IMR-90 (cell line): ENCODE measurements around the gene CAND1. TPM values are rescaled to one million over a fixed set of nuclear protein-coding genes. Genes with fewer than 3 reads are reported as not detected.

Source experiments
- ATAC-seq: fragments of 200-7000 bp; cut with Tn5 transposase; 2 replicates; pipeline ENCODE4 v1.9.1; 2020; ENCODE audit warnings: low read depth, mild to moderate bottlenecking, moderate library complexity
- BruUV-seq: library from RNA; stranded (reverse); fragments of 400-500 nt; replicated peaks from 2 replicates; lab custom pipeline; 2021; lab: Mats Ljungman, UMichigan
- CTCF ChIA-PET: fragments of 300-600 bp; formaldehyde crosslinking; extraction: SDS; loops from one replicate; lab custom pipeline; 2021; ENCODE audit warnings: antibody characterized with exemption; lab: Yijun Ruan, JAX
- POLR2A ChIA-PET: fragments of 300-600 bp; sonication (Branson Sonifier 250); formaldehyde crosslinking; loops from one replicate; lab custom pipeline; 2022; ENCODE audit warnings: antibody characterized with exemption; ENCODE audit not compliant: unreplicated experiment; lab: Charles Lee
- DNase-seq: peaks from one replicate; pipeline ENCODE4 v3.0.0; 2013
- H2AFZ ChIP-seq: replicated peaks from 2 replicates; pipeline ENCODE3; 2013; ENCODE audit warnings: low read length, mild to moderate bottlenecking; ENCODE audit not compliant: poor library complexity
- H2AK5ac ChIP-seq: 2 replicates; pipeline ENCODE4 v1.6.1; 2013; ENCODE audit warnings: low read depth, low read length, inconsistent platforms
- H2AK9ac ChIP-seq: replicated peaks from 2 replicates; pipeline ENCODE3; 2013; ENCODE audit warnings: mild to moderate bottlenecking, low read depth, low read length, moderate library complexity; ENCODE audit not compliant: poor library complexity
- H2BK120ac ChIP-seq: 2 replicates; pipeline ENCODE4 v1.6.1; 2013; ENCODE audit warnings: low read depth, low read length, inconsistent platforms
- H2BK15ac ChIP-seq: 3 replicates; pipeline ENCODE4 v1.6.1; 2013; ENCODE audit warnings: low read depth, low read length, inconsistent platforms
- H2BK20ac ChIP-seq: 2 replicates; pipeline ENCODE4 v1.6.1; 2013; ENCODE audit warnings: low read depth, mild to moderate bottlenecking, inconsistent platforms, low read length, moderate library complexity
- H2BK5ac ChIP-seq: 2 replicates; pipeline ENCODE4 v1.6.1; 2013; ENCODE audit warnings: mild to moderate bottlenecking, low read depth, low read length, inconsistent platforms; ENCODE audit not compliant: poor library complexity, severe bottlenecking
- H3K14ac ChIP-seq: replicated peaks from 2 replicates; pipeline ENCODE4 v1.6.1; 2013; ENCODE audit warnings: low read depth, low read length, inconsistent platforms
- H3K18ac ChIP-seq: 2 replicates; pipeline ENCODE4 v1.6.1; 2013; ENCODE audit warnings: low read depth, low read length, control low read depth
- H3K23ac ChIP-seq: 2 replicates; pipeline ENCODE4 v1.6.1; 2013; ENCODE audit warnings: low read depth, low read length, inconsistent platforms
- H3K27ac ChIP-seq: 2 replicates; pipeline ENCODE4 v1.5.1; 2013; ENCODE audit warnings: mild to moderate bottlenecking, control low read depth, low read length; ENCODE audit not compliant: insufficient read depth
- H3K27me3 ChIP-seq: 2 replicates; pipeline ENCODE4 v1.6.1; 2013; ENCODE audit warnings: low read length; ENCODE audit not compliant: control insufficient read depth, insufficient read depth
- H3K36me3 ChIP-seq: 2 replicates; pipeline ENCODE4 v1.6.1; 2013; ENCODE audit warnings: low read length, mixed read lengths; ENCODE audit not compliant: control insufficient read depth, insufficient read depth
- H3K4ac ChIP-seq: 2 replicates; pipeline ENCODE4 v1.6.1; 2013; ENCODE audit warnings: low read depth, low read length, inconsistent platforms
- H3K4me1 ChIP-seq: 2 replicates; pipeline ENCODE4 v1.6.1; 2013; ENCODE audit warnings: low read length, mixed read lengths; ENCODE audit not compliant: control insufficient read depth, insufficient read depth
- H3K4me2 ChIP-seq: 2 replicates; pipeline ENCODE4 v1.6.1; 2013; ENCODE audit warnings: low read depth, mild to moderate bottlenecking, control low read depth, low read length, moderate library complexity
- H3K4me3 ChIP-seq: 2 replicates; pipeline ENCODE4 v1.5.1; 2013; ENCODE audit warnings: low read depth, mild to moderate bottlenecking, control low read depth, low read length, moderate library complexity; ENCODE audit not compliant: insufficient read depth
- H3K56ac ChIP-seq: 2 replicates; pipeline ENCODE4 v1.6.1; 2013; ENCODE audit warnings: low read length, inconsistent platforms; ENCODE audit not compliant: insufficient read depth; ENCODE audit errors: extremely low read depth
- H3K79me1 ChIP-seq, 2 experiments: 2 replicates each; pipeline ENCODE4 v1.6.1; 2013; ENCODE audit warnings: low read length in 2 of 2, inconsistent platforms in 1 of 2, low read depth in 1 of 2
- H3K9ac ChIP-seq: 2 replicates; pipeline ENCODE4 v1.6.1; 2013; ENCODE audit warnings: low read depth, low read length, control low read depth
- H3K9me1 ChIP-seq: 2 replicates; pipeline ENCODE4 v1.6.1; 2013; ENCODE audit warnings: low read length, inconsistent platforms; ENCODE audit not compliant: insufficient read depth
- H3K9me3 ChIP-seq: 2 replicates; pipeline ENCODE4 v1.6.1; 2013; ENCODE audit warnings: low read length; ENCODE audit not compliant: control insufficient read depth, insufficient read depth
- H4K20me1 ChIP-seq: 2 replicates; pipeline ENCODE4 v1.6.1; 2013; ENCODE audit warnings: low read length, inconsistent platforms; ENCODE audit not compliant: insufficient read depth
- H4K5ac ChIP-seq: 2 replicates; pipeline ENCODE4 v1.6.1; 2013; ENCODE audit warnings: mild to moderate bottlenecking, low read depth, low read length, control low read depth
- H4K8ac ChIP-seq, 2 experiments: 2 replicates each; pipeline ENCODE4 v1.6.1; 2013; ENCODE audit warnings: low read depth in 2 of 2, low read length in 2 of 2, control low read depth in 1 of 2, inconsistent platforms in 1 of 2
- H4K91ac ChIP-seq: 2 replicates; pipeline ENCODE4 v1.6.1; 2013; ENCODE audit warnings: low read depth, low read length, inconsistent platforms; ENCODE audit not compliant: insufficient read depth
- CEBPB ChIP-seq: IDR thresholded peaks from 2 replicates; pipeline ENCODE4 v1.6.1; 2012; ENCODE audit warnings: low read depth, low read length, improper control_type of control experiment
- CHD1 ChIP-seq: IDR thresholded peaks from 2 replicates; pipeline ENCODE4 v1.6.1; 2012; ENCODE audit warnings: low read depth, low read length, improper control_type of control experiment
- ELK1 ChIP-seq: fragments of 150-350 bp; IDR thresholded peaks from 2 replicates; pipeline ENCODE4 v1.6.1; 2016; ENCODE audit warnings: low read depth, mild to moderate bottlenecking, low read length, moderate library complexity, borderline replicate concordance
- FOS ChIP-seq: fragments of 150-350 bp; IDR thresholded peaks from 2 replicates; pipeline ENCODE4 v1.6.1; 2016; ENCODE audit warnings: low read depth, low read length
- MAFK ChIP-seq: IDR thresholded peaks from 2 replicates; pipeline ENCODE4 v1.6.1; 2012; ENCODE audit warnings: low read depth, low read length, improper control_type of control experiment
- MAZ ChIP-seq: IDR thresholded peaks from 2 replicates; pipeline ENCODE4 v1.6.1; 2012; ENCODE audit warnings: low read depth, mild to moderate bottlenecking, low read length, improper control_type of control experiment, moderate library complexity, borderline replicate concordance
- MXI1 ChIP-seq: IDR thresholded peaks from 2 replicates; pipeline ENCODE4 v1.6.1; 2012; ENCODE audit warnings: low read depth, mild to moderate bottlenecking, low read length, moderate library complexity, borderline replicate concordance
- NFE2L2 ChIP-seq: fragments of 150-350 bp; IDR thresholded peaks from 2 replicates; pipeline ENCODE4 v1.6.1; 2016; ENCODE audit warnings: low read depth, mild to moderate bottlenecking, low read length
- POLR2A ChIP-seq: IDR thresholded peaks from 2 replicates; pipeline ENCODE4 v1.6.1; 2012; ENCODE audit warnings: mild to moderate bottlenecking, low read depth, low read length
- RAD21 ChIP-seq: IDR thresholded peaks from 2 replicates; pipeline ENCODE4 v1.6.1; 2012; ENCODE audit warnings: low read length, improper control_type of control experiment
- RCOR1 ChIP-seq: IDR thresholded peaks from 2 replicates; pipeline ENCODE4 v1.6.1; 2012; ENCODE audit warnings: mild to moderate bottlenecking, low read length, improper control_type of control experiment; ENCODE audit not compliant: insufficient replicate concordance
- RFX5 ChIP-seq: IDR thresholded peaks from 2 replicates; pipeline ENCODE4 v1.8.0; 2012; ENCODE audit warnings: low read depth, mild to moderate bottlenecking, low read length, moderate library complexity
- SMC3 ChIP-seq: fragments of 150-350 bp; IDR thresholded peaks from 2 replicates; pipeline ENCODE4 v1.6.1; 2016; ENCODE audit warnings: low read depth, mild to moderate bottlenecking, antibody characterized with exemption, low read length, moderate library complexity
- WGBS, 2 experiments: methylation state at CpG; one replicate each; pipeline versions ENCODE4 v1.1.5 to v1.1.7; 2013; ENCODE audit warnings: missing lambda C conversion rate in 2 of 2; ENCODE audit not compliant: insufficient read length in 1 of 2; ENCODE audit errors: extremely low coverage in 2 of 2; 5-methylcytosine and 5-hydroxymethylcytosine counted together
- dilution Hi-C: fragments of 300-500 bp; cut with HindIII; formaldehyde crosslinking; loops from one replicate; pipeline ENCODE4 v1.14.3; 2018; ENCODE audit warnings: low sequenced_read_pairs; ENCODE audit not compliant: unreplicated experiment
- in situ Hi-C: fragments of 300-500 bp; cut with MboI; formaldehyde crosslinking; loops from 3 replicates; pipeline ENCODE4 v1.14.3; 2019; ENCODE audit warnings: low sequenced_read_pairs, inconsistent platforms, mixed read lengths
- intact Hi-C: fragments of 100-400 bp; cut with micrococcal nuclease; formaldehyde crosslinking; loops from 2 replicates; pipeline ENCODE4 v1.10.0; 2022
- polyA plus RNA-seq, 3 experiments: library from polyadenylated mRNA; depleted of rRNA; stranded (reverse); fragments of >200 nt; gene quantifications; 2 replicates each; pipeline ENCODE4 v1.2.3, GENCODE V29; 2012; ENCODE audit warnings: low replicate concordance in 1 of 3
- total RNA-seq: library from RNA; depleted of rRNA; stranded (reverse); fragments of >200 nt; gene quantifications from 2 replicates; pipeline ENCODE4 v1.2.3, GENCODE V29; 2012
- TF ChIP-seq, protein P1 (sequence below): conservative IDR thresholded peaks from 2 replicates; pipeline ENCODE4 v1.5.1; 2012; ENCODE audit warnings: mild to moderate bottlenecking, low read depth, low read length, improper control_type of control experiment
- TF ChIP-seq, protein P2 (sequence below): fragments of 150-350 bp; IDR thresholded peaks from 2 replicates; pipeline ENCODE4 v1.6.1; 2017; ENCODE audit warnings: mild to moderate bottlenecking, antibody characterized with exemption, low read length, low read depth

Gene CAND1
- total and polyA plus RNA-seq, 2 of the 4 experiments (the other 2 are of a cell fraction) = 42.6 to 91.4 TPM

DNA sequence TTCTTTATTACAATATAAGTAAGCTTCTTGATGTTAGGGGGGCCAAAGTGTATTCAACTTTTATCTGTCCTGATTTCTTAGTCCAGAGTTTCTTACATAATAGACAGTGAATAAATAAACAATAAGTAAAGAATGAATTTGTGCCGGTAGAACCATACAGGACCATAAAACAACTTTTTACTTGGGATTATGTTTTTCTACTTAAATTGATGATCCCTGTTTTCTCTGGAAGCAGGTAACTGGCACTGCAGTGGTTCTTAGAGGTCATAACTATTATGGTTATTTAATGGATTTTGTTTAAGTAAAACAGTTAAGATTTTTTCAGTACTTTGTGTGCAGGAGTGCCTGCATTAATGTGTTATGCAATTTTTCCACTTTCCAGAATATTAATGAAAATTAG, 10.5 kb downstream of the CAND1 start:
- intact Hi-C loops = loop anchor here (5.0 kb wide), 1 partner anchor 33 kb away; no protein-coding TSS in a partner anchor
- BruUV-seq = no TSS peak
- H3K56ac ChIP-seq = no peak overlapping the region

More for the DNA sequence above, 10.5 kb downstream of the CAND1 start:
- Histone ChIP-seq H3K79me1 (peaks cover 7 to 50% of the 10 kb centered on the region in 2 experiments; a peak in 3 of 4 replicates), H3K4me1 (peaks cover 15% of the 10 kb centered on the region), H3K36me3 (peaks cover 12% of the 10 kb centered on the region), H3K4me2 (no peak overlapping the region), H2BK15ac (no peak overlapping the region), H3K4ac (no peak overlapping the region), H3K27ac (no peak overlapping the region), H3K9me1 (peaks cover 8% of the 10 kb centered on the region), H3K18ac (no peak overlapping the region), H2AK9ac (no peak overlapping the region), H2BK20ac (no peak overlapping the region), H2AFZ (no peak overlapping the region), H4K20me1 (peaks cover 67% of the 10 kb centered on the region), H3K4me3 (no peak overlapping the region), H3K14ac (no peak overlapping the region), H4K5ac (no peak overlapping the region), H3K27me3 (no peaks in the 10 kb centered on the region), H3K9ac (no peak overlapping the region), H4K8ac (no peak overlapping the region), H2BK5ac (no peak overlapping the region), H4K91ac (no peak overlapping the region), H2AK5ac (no peak overlapping the region), H3K9me3 (no peaks in the 10 kb centered on the region), H2BK120ac (no peak overlapping the region), H3K23ac (no peak overlapping the region)
- in situ Hi-C loops (no loop called here), dilution Hi-C loops (no loop called here)
- DNase-seq (no peak), ATAC-seq (no peak)
- TF ChIP-seq RFX5 (no peak), CEBPB (no peak), RAD21 (no peak), RCOR1 (no peak), FOS (no peak), MXI1 (no peak), MAZ (no peak), MAFK (no peak), NFE2L2 (no peak), CHD1 (no peak), SMC3 (no peak), POLR2A (no peak), ELK1 (no peak)
- TF ChIP-seq, protein P1, sequence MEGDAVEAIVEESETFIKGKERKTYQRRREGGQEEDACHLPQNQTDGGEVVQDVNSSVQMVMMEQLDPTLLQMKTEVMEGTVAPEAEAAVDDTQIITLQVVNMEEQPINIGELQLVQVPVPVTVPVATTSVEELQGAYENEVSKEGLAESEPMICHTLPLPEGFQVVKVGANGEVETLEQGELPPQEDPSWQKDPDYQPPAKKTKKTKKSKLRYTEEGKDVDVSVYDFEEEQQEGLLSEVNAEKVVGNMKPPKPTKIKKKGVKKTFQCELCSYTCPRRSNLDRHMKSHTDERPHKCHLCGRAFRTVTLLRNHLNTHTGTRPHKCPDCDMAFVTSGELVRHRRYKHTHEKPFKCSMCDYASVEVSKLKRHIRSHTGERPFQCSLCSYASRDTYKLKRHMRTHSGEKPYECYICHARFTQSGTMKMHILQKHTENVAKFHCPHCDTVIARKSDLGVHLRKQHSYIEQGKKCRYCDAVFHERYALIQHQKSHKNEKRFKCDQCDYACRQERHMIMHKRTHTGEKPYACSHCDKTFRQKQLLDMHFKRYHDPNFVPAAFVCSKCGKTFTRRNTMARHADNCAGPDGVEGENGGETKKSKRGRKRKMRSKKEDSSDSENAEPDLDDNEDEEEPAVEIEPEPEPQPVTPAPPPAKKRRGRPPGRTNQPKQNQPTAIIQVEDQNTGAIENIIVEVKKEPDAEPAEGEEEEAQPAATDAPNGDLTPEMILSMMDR = no peak
- TF ChIP-seq, protein P2, sequence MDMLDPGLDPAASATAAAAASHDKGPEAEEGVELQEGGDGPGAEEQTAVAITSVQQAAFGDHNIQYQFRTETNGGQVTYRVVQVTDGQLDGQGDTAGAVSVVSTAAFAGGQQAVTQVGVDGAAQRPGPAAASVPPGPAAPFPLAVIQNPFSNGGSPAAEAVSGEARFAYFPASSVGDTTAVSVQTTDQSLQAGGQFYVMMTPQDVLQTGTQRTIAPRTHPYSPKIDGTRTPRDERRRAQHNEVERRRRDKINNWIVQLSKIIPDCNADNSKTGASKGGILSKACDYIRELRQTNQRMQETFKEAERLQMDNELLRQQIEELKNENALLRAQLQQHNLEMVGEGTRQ = no peak
- CTCF ChIA-PET = interaction anchor here (0.6 kb wide), 1 partner anchor 377 kb away, joined by 3 read pairs; no protein-coding TSS in a partner anchor
- POLR2A ChIA-PET = no interaction called here
- no CpG with 5 or more reads among the region's 1 CpG for WGBS, 2 experiments
